OCI-LY1 (cell line): ENCODE results near the gene POLG.

ENCODE experiments used
- H2AFZ ChIP-seq: fragments of 200-600 bp; sonication (generic), shearing (Covaris generic); 2 replicates; pipeline ENCODE4 v1.6.0; 2014; ENCODE audit warnings: antibody characterized with exemption, mild to moderate bottlenecking, low read length
- H3F3A ChIP-seq: fragments of 200-600 bp; sonication (generic), shearing (Covaris generic); 2 replicates; pipeline ENCODE4 v1.6.0; 2014; ENCODE audit warnings: mild to moderate bottlenecking, antibody characterized with exemption, low read length, moderate library complexity; ENCODE audit not compliant: insufficient read depth
- H3K27ac ChIP-seq: fragments of 200-600 bp; sonication (generic); 2 replicates; pipeline ENCODE4 v1.5.1; 2014; ENCODE audit warnings: low read length, mixed run types, mild to moderate bottlenecking, low read depth; ENCODE audit not compliant: poor library complexity, severe bottlenecking
- H3K27me3 ChIP-seq: fragments of 200-600 bp; sonication (generic); 2 replicates; pipeline ENCODE4 v1.6.0; 2014; ENCODE audit warnings: antibody characterized with exemption, mild to moderate bottlenecking, low read length, moderate library complexity; ENCODE audit not compliant: insufficient read depth
- H3K36me3 ChIP-seq: fragments of 200-600 bp; sonication (generic); 2 replicates; pipeline ENCODE4 v1.6.1; 2014; ENCODE audit warnings: mild to moderate bottlenecking, antibody characterized with exemption, low read length, moderate library complexity, mixed read lengths; ENCODE audit not compliant: insufficient read depth
- H3K4me1 ChIP-seq: fragments of 200-600 bp; sonication (generic); 2 replicates; pipeline ENCODE4 v1.5.1; 2014; ENCODE audit warnings: mild to moderate bottlenecking, low read length, moderate library complexity; ENCODE audit not compliant: insufficient read depth, severe bottlenecking
- H3K4me2 ChIP-seq: fragments of 200-600 bp; sonication (generic), shearing (Covaris generic); 2 replicates; pipeline ENCODE4 v1.6.1; 2014; ENCODE audit warnings: low read length
- H3K4me3 ChIP-seq: fragments of 200-600 bp; sonication (generic); 2 replicates; pipeline ENCODE4 v1.5.1; 2014; ENCODE audit warnings: low read length, low read depth, mild to moderate bottlenecking, mixed read lengths; ENCODE audit not compliant: poor library complexity, severe bottlenecking
- H3K79me2 ChIP-seq: fragments of 200-600 bp; shearing (Covaris generic); 2 replicates; pipeline ENCODE4 v1.6.1; 2016; ENCODE audit warnings: mixed run types, low read length, mixed read lengths; ENCODE audit not compliant: insufficient read depth
- H3K9ac ChIP-seq: fragments of 200-600 bp; sonication (generic), shearing (Covaris generic); 2 replicates; pipeline ENCODE4 v1.6.1; 2014; ENCODE audit warnings: mild to moderate bottlenecking, low read length, mixed read lengths
- H3K9me2 ChIP-seq: fragments of 200-600 bp; sonication (generic), shearing (Covaris generic); 2 replicates; pipeline ENCODE4 v1.6.1; 2014; ENCODE audit warnings: low read depth, mild to moderate bottlenecking, low read length, mixed read lengths
- H3K9me3 ChIP-seq: fragments of 200-600 bp; shearing (Covaris generic); 2 replicates; pipeline ENCODE4 v1.6.1; 2014; ENCODE audit warnings: low read length, mixed read lengths
- H4K20me1 ChIP-seq: fragments of 200-600 bp; sonication (generic), shearing (Covaris generic); 2 replicates; pipeline ENCODE4 v1.6.0; 2016; ENCODE audit warnings: mild to moderate bottlenecking, low read length; ENCODE audit not compliant: insufficient read depth
- EZH2 ChIP-seq: fragments of 200-600 bp; sonication (generic), shearing (Covaris generic); IDR thresholded peaks from 2 replicates; pipeline ENCODE4 v1.8.0; 2017; ENCODE audit warnings: borderline replicate concordance, mixed run types, mild to moderate bottlenecking, antibody characterized with exemption, low read length, moderate library complexity, mixed read lengths
- TF ChIP-seq, protein P1 (sequence below): fragments of 200-600 bp; sonication (generic), shearing (Covaris generic); IDR thresholded peaks from 2 replicates; pipeline ENCODE4 v1.5.1; 2017; ENCODE audit warnings: mild to moderate bottlenecking, antibody characterized with exemption, low read length, moderate library complexity, mixed read lengths

POLG gene

DNA sequence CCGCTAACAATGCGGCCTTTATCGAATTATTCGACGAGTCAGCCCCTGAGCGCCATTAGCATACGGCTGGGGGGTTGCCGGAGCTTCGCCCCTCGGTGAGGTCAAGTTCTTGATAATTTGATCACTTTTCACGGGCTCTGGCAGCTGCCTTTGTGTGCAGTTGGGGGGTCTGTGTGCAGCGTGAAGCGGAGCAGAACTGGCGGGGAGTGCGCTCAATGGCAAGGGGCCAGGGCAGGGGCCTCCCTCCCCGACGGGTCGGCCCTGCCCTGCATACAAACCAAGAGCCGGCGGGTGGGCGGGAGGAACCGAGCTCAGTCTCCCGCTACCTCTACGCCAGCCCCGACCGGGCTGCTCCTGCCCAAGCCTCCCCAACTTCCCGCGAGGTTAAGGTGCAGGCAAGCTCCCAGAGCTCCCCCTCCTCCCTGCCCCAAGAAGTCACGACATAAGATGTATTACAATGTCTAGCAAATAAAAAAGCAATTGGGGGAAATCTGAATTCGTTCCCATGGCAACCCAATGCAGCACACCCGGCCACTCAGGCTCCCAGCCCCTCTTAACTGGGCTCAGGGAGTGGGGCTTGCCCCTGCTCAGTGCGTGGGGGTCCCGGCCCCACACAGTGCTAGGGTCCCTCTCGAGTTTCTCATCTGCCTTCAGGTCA is 34.1 kb upstream of the POLG start:
- H3K79me2 ChIP-seq = no peaks in the 10 kb centered on the region
- H3K27me3 ChIP-seq = no peaks in the 10 kb centered on the region; the same call in 1 of the 2 replicates
- H2AFZ ChIP-seq = no peak overlapping the region
- H3K4me2 ChIP-seq = no peak overlapping the region
- H3K9me3 ChIP-seq = no peaks in the 10 kb centered on the region
- no peak overlapping the region for H3K27ac ChIP-seq
- H3F3A ChIP-seq = no peaks in the 10 kb centered on the region
- H3K4me1 ChIP-seq = no peaks in the 10 kb centered on the region
- H3K4me3 ChIP-seq = no peak overlapping the region
- H4K20me1 ChIP-seq = no peaks in the 10 kb centered on the region
- H3K9ac ChIP-seq = no peak overlapping the region
- no peaks in the 10 kb centered on the region for H3K36me3 ChIP-seq
- no peak for TF ChIP-seq EZH2
- TF ChIP-seq, protein P1, sequence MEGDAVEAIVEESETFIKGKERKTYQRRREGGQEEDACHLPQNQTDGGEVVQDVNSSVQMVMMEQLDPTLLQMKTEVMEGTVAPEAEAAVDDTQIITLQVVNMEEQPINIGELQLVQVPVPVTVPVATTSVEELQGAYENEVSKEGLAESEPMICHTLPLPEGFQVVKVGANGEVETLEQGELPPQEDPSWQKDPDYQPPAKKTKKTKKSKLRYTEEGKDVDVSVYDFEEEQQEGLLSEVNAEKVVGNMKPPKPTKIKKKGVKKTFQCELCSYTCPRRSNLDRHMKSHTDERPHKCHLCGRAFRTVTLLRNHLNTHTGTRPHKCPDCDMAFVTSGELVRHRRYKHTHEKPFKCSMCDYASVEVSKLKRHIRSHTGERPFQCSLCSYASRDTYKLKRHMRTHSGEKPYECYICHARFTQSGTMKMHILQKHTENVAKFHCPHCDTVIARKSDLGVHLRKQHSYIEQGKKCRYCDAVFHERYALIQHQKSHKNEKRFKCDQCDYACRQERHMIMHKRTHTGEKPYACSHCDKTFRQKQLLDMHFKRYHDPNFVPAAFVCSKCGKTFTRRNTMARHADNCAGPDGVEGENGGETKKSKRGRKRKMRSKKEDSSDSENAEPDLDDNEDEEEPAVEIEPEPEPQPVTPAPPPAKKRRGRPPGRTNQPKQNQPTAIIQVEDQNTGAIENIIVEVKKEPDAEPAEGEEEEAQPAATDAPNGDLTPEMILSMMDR = no peak
- no peaks in the 10 kb centered on the region for H3K9me2 ChIP-seq

DNA sequence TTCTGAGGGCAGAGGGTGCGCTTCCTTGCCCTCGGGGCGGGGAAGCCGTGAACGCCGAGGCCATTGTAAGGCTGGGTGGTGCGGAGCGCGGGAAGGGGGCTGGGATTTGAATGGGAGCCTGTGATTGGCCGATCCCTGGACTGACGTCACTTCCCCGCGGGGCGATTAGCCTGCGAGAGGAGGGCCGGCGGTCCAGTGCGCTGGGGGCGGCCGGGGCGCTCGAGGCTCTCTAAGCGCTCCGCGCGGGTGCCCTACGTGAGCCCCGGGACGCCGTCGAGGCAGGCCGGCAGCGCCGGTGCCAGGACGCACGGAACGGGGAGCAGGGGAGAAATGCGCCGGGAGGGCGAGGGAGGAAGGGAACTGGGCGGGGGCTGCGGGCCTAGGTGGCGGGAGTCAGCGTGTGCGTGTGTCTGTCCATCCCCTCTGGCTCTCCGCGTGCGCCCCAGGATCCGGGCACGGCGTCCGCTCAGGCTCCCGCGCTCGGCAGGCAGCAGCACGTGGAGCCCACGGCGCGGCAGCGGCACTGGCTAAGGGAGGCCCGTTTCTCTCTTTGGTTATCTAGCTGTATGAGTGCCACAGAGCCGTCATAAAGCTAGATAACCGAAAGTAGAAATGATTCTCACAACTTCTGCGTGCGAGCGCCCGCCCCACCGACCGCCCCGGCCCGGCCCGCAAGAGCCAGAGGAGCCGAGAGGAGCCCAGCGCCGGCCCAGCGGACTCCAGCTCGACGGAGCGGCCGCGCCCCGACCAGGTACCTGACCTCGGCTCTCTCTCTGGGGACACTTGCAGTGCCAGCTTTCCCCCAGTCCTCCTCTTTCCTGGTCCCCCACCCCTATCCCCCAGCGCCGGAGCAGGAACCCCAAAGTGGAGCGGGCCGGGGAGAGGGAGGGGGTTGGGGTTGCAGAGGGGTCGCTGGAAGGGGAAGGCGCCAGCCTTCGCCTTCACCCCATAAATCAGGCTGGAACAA is 33.1 kb upstream of the POLG start:
- Histone ChIP-seq H2AFZ (no peak overlapping the region), H3F3A (no peaks in the 10 kb centered on the region), H4K20me1 (no peaks in the 10 kb centered on the region), H3K4me3 (no peak overlapping the region), H3K9me3 (no peaks in the 10 kb centered on the region), H3K36me3 (no peaks in the 10 kb centered on the region), H3K4me2 (no peak overlapping the region), H3K27me3 (no peaks in the 10 kb centered on the region; the same call in 1 of the 2 replicates), H3K4me1 (no peaks in the 10 kb centered on the region), H3K27ac (no peak overlapping the region), H3K9me2 (no peaks in the 10 kb centered on the region), H3K9ac (no peak overlapping the region), H3K79me2 (no peaks in the 10 kb centered on the region)
- TF ChIP-seq, protein P1 = no peak
- TF ChIP-seq EZH2 = no peak

DNA sequence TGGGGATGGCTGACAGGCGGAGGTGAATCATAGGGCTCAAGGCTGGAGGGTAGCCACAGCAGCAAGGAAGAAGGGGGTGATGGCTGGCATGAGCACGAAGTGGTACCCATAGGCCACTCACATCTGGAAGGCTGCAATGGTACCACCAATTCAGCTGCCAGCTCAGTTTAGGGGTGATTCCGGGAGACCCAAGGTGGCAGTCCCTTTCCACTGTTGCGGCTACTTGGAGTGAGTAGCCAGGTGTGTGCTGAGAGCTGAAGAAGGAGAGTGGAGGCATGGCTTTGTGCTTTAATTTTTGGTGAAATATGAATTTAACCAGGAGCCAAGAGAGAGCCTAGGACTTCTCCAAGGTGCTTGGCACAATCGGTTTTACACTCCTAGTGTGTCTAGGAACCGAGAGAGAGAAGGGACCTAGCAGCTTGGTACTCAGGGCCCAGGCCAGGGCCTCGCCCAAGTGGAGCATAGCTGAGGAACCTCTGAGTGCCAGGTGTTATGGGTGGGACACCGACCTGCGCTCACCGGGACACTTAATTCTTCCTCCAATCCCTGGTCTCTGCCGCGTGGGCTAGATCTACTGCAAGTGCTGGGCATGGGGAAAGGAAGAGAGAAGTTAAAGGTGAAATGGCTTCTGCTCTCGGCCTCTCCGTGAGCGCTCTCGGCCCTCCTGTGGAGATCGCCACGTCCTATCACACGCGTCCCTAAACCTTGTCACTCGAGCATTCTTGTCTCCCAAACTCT is 32.2 kb upstream of the POLG start:
- Histone ChIP-seq H2AFZ (no peak overlapping the region), H3F3A (no peaks in the 10 kb centered on the region), H3K4me2 (no peak overlapping the region), H3K9me2 (no peaks in the 10 kb centered on the region), H3K9me3 (no peaks in the 10 kb centered on the region), H3K36me3 (no peaks in the 10 kb centered on the region), H3K9ac (no peak overlapping the region), H3K4me3 (no peak overlapping the region), H3K27ac (no peak overlapping the region), H3K27me3 (no peaks in the 10 kb centered on the region; the same call in 1 of the 2 replicates), H4K20me1 (no peaks in the 10 kb centered on the region), H3K4me1 (no peaks in the 10 kb centered on the region), H3K79me2 (no peaks in the 10 kb centered on the region)
- TF ChIP-seq, protein P1 = no peak
- TF ChIP-seq EZH2 = no peak
